IPS-20b (cell line): Measurements from ENCODE around the gene KCTD4.

Source experiments
- H3K27ac ChIP-seq: one replicate; pipeline ENCODE4 v1.5.1; 2013; ENCODE audit warnings: low read length
- H3K27me3 ChIP-seq: 2 replicates; pipeline ENCODE4 v1.6.1; 2013; ENCODE audit warnings: mild to moderate bottlenecking, low read length, inconsistent platforms; ENCODE audit not compliant: insufficient read depth
- H3K36me3 ChIP-seq: 2 replicates; pipeline ENCODE4 v1.6.1; 2013; ENCODE audit warnings: low read depth, mild to moderate bottlenecking, inconsistent platforms, low read length, moderate library complexity; ENCODE audit not compliant: insufficient read depth
- H3K4me1 ChIP-seq: 2 replicates; pipeline ENCODE4 v1.6.1; 2013; ENCODE audit warnings: mild to moderate bottlenecking, control low read depth, inconsistent platforms, low read length, moderate library complexity; ENCODE audit not compliant: insufficient read depth
- H3K4me3 ChIP-seq: 2 replicates; pipeline ENCODE4 v1.5.1; 2013; ENCODE audit warnings: mild to moderate bottlenecking, low read length, inconsistent platforms
- H3K9ac ChIP-seq: 2 replicates; pipeline ENCODE4 v1.6.1; 2013; ENCODE audit warnings: low read depth, mild to moderate bottlenecking, inconsistent platforms, low read length, moderate library complexity
- H3K9me3 ChIP-seq: 2 replicates; pipeline ENCODE4 v1.6.1; 2013; ENCODE audit warnings: mild to moderate bottlenecking, low read depth, low read length, inconsistent platforms; ENCODE audit not compliant: insufficient read depth

The KCTD4 gene

DNA sequence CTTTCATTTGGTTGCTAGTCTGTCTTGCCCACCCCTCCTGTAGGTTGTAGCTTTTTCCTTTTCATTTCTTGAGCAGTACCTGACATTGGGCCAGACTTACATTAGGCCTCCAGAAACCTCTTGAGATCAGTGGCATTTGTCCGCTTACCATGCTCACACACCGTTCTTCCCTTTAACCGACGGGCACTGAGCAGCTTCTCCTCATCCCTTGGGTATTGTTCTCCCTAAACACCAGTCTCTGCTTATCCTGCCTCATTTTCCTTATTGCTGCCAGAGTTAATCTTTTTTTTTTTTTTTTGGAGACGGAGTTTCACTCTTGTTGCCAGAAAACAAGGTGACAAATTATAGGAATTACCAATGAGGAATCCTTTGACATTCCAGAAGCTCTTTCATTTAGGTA, 27.2 kb upstream of the KCTD4 start:
- peaks cover 10% of the 10 kb centered on the region; the same call in 1 of the 2 replicates for H3K4me1 ChIP-seq
- H3K9me3 ChIP-seq: no peaks in the 10 kb centered on the region
- no peaks in the 10 kb centered on the region for H3K36me3 ChIP-seq
- no peak overlapping the region for H3K27ac ChIP-seq
- no peak overlapping the region for H3K4me3 ChIP-seq
- H3K9ac ChIP-seq: no peak overlapping the region
- H3K27me3 ChIP-seq: no peaks in the 10 kb centered on the region

- Histone ChIP-seq H3K4me1 (peaks cover 10% of the 10 kb centered on the region; the same call in 1 of the 2 replicates), H3K27me3 (no peaks in the 10 kb centered on the region)
These were observed 25.2 kb upstream of the KCTD4 start for GRCh38 chr13:45226024-45226423.

DNA sequence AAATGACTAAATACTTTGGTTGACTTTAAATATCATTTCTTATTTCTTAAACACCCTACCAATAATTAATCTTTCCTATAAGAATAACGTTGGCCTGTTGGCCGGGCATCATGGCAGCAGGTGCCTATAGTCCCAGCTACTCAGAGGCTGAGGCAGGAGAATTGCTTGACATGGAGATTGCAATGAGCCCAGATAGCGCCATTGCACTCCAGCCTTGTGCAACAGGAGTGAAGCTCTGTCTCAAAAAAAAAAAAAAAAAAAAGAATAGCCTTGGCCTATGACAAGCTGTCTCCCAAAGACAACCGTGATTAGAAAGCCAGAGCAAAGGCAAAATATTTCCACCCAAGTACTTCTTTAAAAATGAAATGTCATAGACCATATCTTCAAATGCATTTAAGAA, 24.5 kb upstream of the KCTD4 start:
- Histone ChIP-seq H3K27me3 (no peaks in the 10 kb centered on the region), H3K9me3 (no peaks in the 10 kb centered on the region), H3K9ac (no peak overlapping the region), H3K4me1 (peaks cover 10% of the 10 kb centered on the region; the same call in 1 of the 2 replicates), H3K36me3 (no peaks in the 10 kb centered on the region), H3K27ac (no peak overlapping the region), H3K4me3 (no peak overlapping the region)

More at GRCh38 chr13:45226024-45226423, 25.2 kb upstream of the KCTD4 start:
- no peaks in the 10 kb centered on the region for H3K36me3 ChIP-seq
- no peaks in the 10 kb centered on the region for H3K9me3 ChIP-seq
- H3K27ac ChIP-seq: no peak overlapping the region
- no peak overlapping the region for H3K4me3 ChIP-seq
- H3K9ac ChIP-seq: no peak overlapping the region

DNA sequence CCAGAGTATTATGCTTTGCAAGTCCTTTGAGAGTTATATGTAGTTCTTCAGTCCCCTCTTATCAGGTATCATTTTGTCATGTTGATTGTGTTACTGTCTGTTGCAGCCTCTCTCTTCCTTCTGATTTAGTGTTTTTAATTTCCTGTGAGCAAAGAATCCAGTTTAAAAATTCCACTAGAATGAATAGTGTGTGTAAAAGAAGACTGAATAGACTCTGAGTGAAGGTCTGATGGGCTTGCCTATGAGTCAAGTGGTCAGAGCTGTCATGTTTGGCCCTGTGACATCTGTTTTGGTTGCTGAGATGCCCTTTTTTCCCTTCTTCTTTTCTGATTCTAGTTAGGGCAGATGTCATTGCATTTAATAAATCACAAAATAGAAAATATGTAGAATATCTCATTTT, 23.3 kb upstream of the KCTD4 start:
- no peaks in the 10 kb centered on the region for H3K27me3 ChIP-seq

DNA sequence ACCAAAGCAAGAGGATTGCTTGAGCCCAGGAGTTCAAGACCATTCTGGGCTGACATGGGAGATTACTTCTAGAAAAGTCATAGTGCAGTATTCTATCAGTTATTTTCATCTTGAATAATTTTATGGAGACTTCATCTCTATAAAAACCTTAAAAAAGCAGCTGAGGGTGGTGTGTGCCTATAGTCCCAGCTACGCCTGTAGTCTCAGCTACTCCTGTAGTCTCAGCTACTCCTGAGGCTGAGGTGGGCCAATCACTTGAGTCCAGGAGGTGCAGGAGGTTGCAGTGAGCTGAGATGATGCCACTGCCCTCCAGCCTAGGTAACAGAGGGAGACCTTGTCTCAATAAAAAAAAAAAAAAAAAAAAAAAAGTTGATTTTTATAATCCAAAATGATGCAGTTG, 22.1 kb upstream of the KCTD4 start:
- H3K9me3 ChIP-seq: no peaks in the 10 kb centered on the region
- H3K27ac ChIP-seq: no peak overlapping the region
- no peak overlapping the region for H3K4me3 ChIP-seq
- H3K27me3 ChIP-seq: no peaks in the 10 kb centered on the region
- H3K36me3 ChIP-seq: no peaks in the 10 kb centered on the region
- H3K4me1 ChIP-seq: peaks cover 28% of the 10 kb centered on the region
- H3K9ac ChIP-seq: no peak overlapping the region

More for the DNA sequence above, 23.3 kb upstream of the KCTD4 start:
- H3K9me3 ChIP-seq: no peaks in the 10 kb centered on the region
- H3K4me3 ChIP-seq: no peak overlapping the region
- peaks cover 19% of the 10 kb centered on the region; the same call in 1 of the 2 replicates for H3K4me1 ChIP-seq
- no peak overlapping the region for H3K9ac ChIP-seq
- H3K36me3 ChIP-seq: no peaks in the 10 kb centered on the region
- H3K27ac ChIP-seq: no peak overlapping the region

GRCh38 chr13:45222516-45222915, 21.7 kb upstream of the KCTD4 start:
- no peak overlapping the region for H3K4me3 ChIP-seq
- H3K9me3 ChIP-seq: no peaks in the 10 kb centered on the region
- no peak overlapping the region for H3K27ac ChIP-seq
- H3K27me3 ChIP-seq: no peaks in the 10 kb centered on the region
- H3K9ac ChIP-seq: no peak overlapping the region
- H3K36me3 ChIP-seq: no peaks in the 10 kb centered on the region
- peaks cover 28% of the 10 kb centered on the region for H3K4me1 ChIP-seq

GRCh38 chr13:45220403-45220802, 19.6 kb upstream of the KCTD4 start:
- Histone ChIP-seq H3K4me1 (peaks cover 21% of the 10 kb centered on the region), H3K9me3 (no peaks in the 10 kb centered on the region), H3K36me3 (no peaks in the 10 kb centered on the region), H3K27me3 (no peaks in the 10 kb centered on the region), H3K27ac (no peak overlapping the region), H3K9ac (no peak overlapping the region), H3K4me3 (no peak overlapping the region)

GRCh38 chr13:45219938-45220375, 19.1 kb upstream of the KCTD4 start:
- no peak overlapping the region for H3K27ac ChIP-seq
- no peaks in the 10 kb centered on the region for H3K27me3 ChIP-seq
- peaks cover 21% of the 10 kb centered on the region for H3K4me1 ChIP-seq
- H3K36me3 ChIP-seq: no peaks in the 10 kb centered on the region
- H3K9me3 ChIP-seq: no peaks in the 10 kb centered on the region
- H3K9ac ChIP-seq: no peak overlapping the region
- no peak overlapping the region for H3K4me3 ChIP-seq

GRCh38 chr13:45219123-45219891, 18.5 kb upstream of the KCTD4 start:
- Histone ChIP-seq H3K4me1 (peaks cover 18% of the 10 kb centered on the region), H3K36me3 (no peaks in the 10 kb centered on the region), H3K9me3 (no peaks in the 10 kb centered on the region), H3K27ac (no peak overlapping the region), H3K27me3 (no peaks in the 10 kb centered on the region), H3K9ac (no peak overlapping the region), H3K4me3 (no peak overlapping the region)

DNA sequence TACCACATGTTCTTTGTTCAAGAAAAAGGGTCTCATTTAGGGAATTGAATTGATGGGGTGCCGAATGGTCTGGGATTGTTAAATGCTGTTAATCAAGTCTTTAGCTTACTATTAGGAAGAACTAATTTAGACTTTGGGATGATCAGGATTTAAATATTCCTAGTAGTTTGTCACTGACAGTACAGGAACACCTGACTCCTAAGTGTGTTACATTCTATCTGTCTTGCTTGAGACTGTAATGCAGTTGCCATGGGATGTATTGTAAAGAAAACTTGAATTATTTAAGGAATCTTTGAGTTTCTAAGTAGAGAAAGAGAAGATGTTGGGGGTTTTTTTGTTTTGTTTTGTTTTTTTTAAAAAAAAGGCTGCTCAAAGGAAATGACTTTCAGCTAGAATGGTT, 17.8 kb upstream of the KCTD4 start:
- no peaks in the 10 kb centered on the region for H3K36me3 ChIP-seq
- H3K27me3 ChIP-seq: no peaks in the 10 kb centered on the region
- H3K9ac ChIP-seq: no peak overlapping the region
- H3K4me3 ChIP-seq: no peak overlapping the region
- H3K4me1 ChIP-seq: peaks cover 18% of the 10 kb centered on the region
- no peaks in the 10 kb centered on the region for H3K9me3 ChIP-seq
- H3K27ac ChIP-seq: no peak overlapping the region

DNA sequence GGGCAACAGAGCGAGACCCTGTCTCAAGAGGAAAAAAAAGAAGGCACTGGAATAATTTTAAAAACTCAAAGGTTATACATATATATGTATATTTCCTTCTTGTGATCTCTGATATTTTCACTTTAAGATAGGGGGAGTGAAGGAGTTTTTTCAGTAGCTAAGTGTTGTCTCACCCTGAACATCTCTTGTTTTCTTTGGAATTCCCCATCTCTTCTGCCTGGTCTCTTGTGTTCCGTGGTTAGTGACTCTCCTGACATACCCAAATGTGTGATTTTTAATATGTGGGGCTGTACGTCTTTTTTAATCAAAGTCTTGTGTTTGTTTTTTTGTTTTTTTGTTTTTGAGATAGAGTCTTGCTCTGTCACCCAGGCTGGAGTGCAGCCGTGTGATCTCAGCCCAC, 15.3 kb upstream of the KCTD4 start:
- Histone ChIP-seq H3K9me3 (no peaks in the 10 kb centered on the region), H3K27ac (no peak overlapping the region), H3K36me3 (no peaks in the 10 kb centered on the region), H3K4me3 (no peak overlapping the region), H3K9ac (no peak overlapping the region), H3K4me1 (peaks cover 18% of the 10 kb centered on the region), H3K27me3 (no peaks in the 10 kb centered on the region)

DNA sequence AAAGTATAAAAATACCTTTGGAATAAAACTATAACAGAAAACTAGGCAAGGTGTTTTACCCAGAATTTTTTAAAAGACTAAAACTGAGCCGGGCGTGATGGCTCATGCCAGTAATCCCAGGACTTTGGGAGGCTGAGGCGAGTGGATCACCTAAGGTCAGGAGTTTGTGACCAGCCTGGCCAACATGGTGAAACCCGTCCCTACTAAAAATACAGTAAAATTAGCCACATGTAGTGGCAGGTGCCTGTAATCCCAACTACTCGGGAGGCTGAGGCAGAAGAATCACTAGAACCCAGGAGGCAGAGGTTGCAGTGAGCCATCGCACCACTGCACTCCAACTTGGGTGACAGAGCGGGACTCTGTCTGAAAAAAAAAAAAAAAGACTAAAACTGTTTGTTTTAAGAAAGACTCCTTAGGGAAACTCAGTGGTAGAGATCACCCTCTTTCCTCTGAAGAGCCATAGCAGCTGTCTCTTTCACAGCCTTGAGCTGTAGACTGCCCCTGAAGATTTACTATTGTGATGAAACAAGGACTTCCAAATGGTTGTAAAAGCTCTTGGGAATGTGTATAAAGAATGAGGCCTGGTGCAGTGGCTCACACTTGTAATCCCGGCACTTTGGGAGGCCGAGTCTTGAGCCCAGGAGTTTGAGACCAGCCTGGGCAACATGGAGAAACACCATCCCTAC, 14.7 kb upstream of the KCTD4 start:
- no peak overlapping the region for H3K4me3 ChIP-seq
- H3K4me1 ChIP-seq: peaks cover 18% of the 10 kb centered on the region
- H3K9me3 ChIP-seq: no peaks in the 10 kb centered on the region
- H3K27me3 ChIP-seq: no peaks in the 10 kb centered on the region
- no peak overlapping the region for H3K27ac ChIP-seq
- H3K9ac ChIP-seq: no peak overlapping the region
- H3K36me3 ChIP-seq: no peaks in the 10 kb centered on the region
